ENCODE results near the gene SLC1A4.

- TF ChIP-seq CTCF (IDR thresholded peaks at IDR 0.05; ENCODE audit: insufficient read depth, low read depth, low read length) (no peak), EZH2 (IDR thresholded peaks at IDR 0.05; ENCODE audit: insufficient read depth, low read length) (no peak)
Measured at GRCh38 chr2:64989982-64990614, 899 bp downstream of the SLC1A4 start.
